ENCODE measurements around the gene SPTLC1. TPM values are rescaled to one million over a fixed set of nuclear protein-coding genes. Genes with fewer than 3 reads are reported as not detected.
"Not testable (repeated sequence)": the region's sequence is repeated elsewhere in the genome, so short reads cannot be mapped to it uniquely, and the experiment has no call there.

The SPTLC1 gene
- total and polyA plus RNA-seq, 4 experiments from 2014 or later, result 45.6 to 57.9 (median 56.8) TPM

DNA sequence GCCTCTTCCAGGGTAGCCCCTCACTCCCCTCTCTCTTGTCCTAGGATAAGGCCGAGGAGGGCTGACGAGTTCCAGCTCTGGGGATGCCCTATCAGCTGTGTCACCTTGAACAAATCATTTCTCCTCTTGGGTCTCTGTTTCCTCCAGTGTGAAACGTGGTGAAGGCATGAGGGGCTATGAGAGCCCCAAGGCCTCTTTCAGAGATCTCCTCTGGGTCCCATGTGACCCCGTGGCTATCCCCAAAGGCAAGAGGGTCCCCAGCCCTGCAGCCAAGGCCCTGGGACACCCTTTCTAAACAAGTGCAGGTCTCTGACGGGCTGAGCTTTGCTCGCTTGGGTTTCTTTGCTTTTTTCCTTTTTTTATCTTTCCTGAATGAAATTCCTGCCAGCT, 25.5 kb upstream of the SPTLC1 start:
- Histone ChIP-seq H3K36me3 (ENCODE audit: insufficient read depth, low read length) (no peaks in the 10 kb centered on the region), H3K27me3 (ENCODE audit: insufficient read depth, low read length) (peaks cover 6% of the 10 kb centered on the region), H3K4me1 (ENCODE audit: insufficient read depth, low read length) (peaks cover 8% of the 10 kb centered on the region), H3K4me3 (ENCODE audit: low read length in 2 of 2) (peak overlapping the region in 1 of 2 donors; percentile 23), H3K27ac (ENCODE audit: low read depth, low read length) (no peak overlapping the region), H3K9me3 (ENCODE audit: control insufficient read depth in 1 of 2, low read length in 2 of 2) (no peaks in the 10 kb centered on the region)
- Mint-ChIP-seq H3K27me3 (peaks cover 37 to 45% of the 10 kb centered on the region in 2 donors), H3K36me3 (no peaks in the 10 kb centered on the region), H3K27ac (no peak overlapping the region), H3K4me3 (peak overlapping the region; percentile 57 to 89 (median 80)), H3K4me1 (peaks cover 3 to 14% (median 10%) of the 10 kb centered on the region in 4 donors), H3K9me3 (no peaks in the 10 kb centered on the region)
- POLR2A ChIA-PET (ENCODE audit: partially characterized antibody), result no interaction called here
- CTCF ChIA-PET (ENCODE audit: partially characterized antibody), result interaction anchor here (0.7 to 4.8 kb wide), 35 partner anchors 8 to 1228 kb away, joined by 3 to 58 read pairs (median 4); no protein-coding TSS in a partner anchor
- DNase-seq, result no peak
- intact Hi-C loops (cut with micrococcal nuclease), result loop anchor here (1.0 to 2.0 kb wide), 2 partner anchors 300 to 650 kb away; no protein-coding TSS in a partner anchor

- H3K36me3 Mint-ChIP-seq, result no peaks in the 10 kb centered on the region
- H3K27me3 Mint-ChIP-seq, result peaks cover 33 to 43% of the 10 kb centered on the region in 2 donors
- Histone ChIP-seq H3K4me3 (ENCODE audit: low read length in 2 of 2) (peak overlapping the region in 1 of 2 donors; percentile 23), H3K9me3 (ENCODE audit: control insufficient read depth in 1 of 2, low read length in 2 of 2) (no peaks in the 10 kb centered on the region), H3K4me1 (ENCODE audit: insufficient read depth, low read length) (peaks cover 8% of the 10 kb centered on the region), H3K27me3 (ENCODE audit: insufficient read depth, low read length) (peaks cover 6% of the 10 kb centered on the region), H3K36me3 (ENCODE audit: insufficient read depth, low read length) (no peaks in the 10 kb centered on the region), H3K27ac (ENCODE audit: low read depth, low read length) (no peak overlapping the region)
- ChIA-PET CTCF (ENCODE audit: partially characterized antibody) (interaction anchor here (0.7 to 4.8 kb wide), 41 partner anchors 9 to 1227 kb away, joined by 3 to 58 read pairs (median 3); no protein-coding TSS in a partner anchor), POLR2A (ENCODE audit: partially characterized antibody) (no interaction called here)
- DNase-seq, result peak; percentile 61 to 67 (median 64)
- H3K4me1 Mint-ChIP-seq, result peaks cover 3 to 14% (median 10%) of the 10 kb centered on the region in 4 donors
- no peaks in the 10 kb centered on the region for H3K9me3 Mint-ChIP-seq
- H3K27ac Mint-ChIP-seq, result no peak overlapping the region
- intact Hi-C loops (cut with micrococcal nuclease), result loop anchor here (1.0 to 2.0 kb wide), 2 partner anchors 301 to 650 kb away; no protein-coding TSS in a partner anchor
- H3K4me3 Mint-ChIP-seq, result peak overlapping the region in 6 of 8 donors; percentile 45 to 89 (median 72)
Observed at GRCh38 chr9:92140074-92140753, 25.0 kb upstream of the SPTLC1 start.

- H3K4me3 ChIP-seq (ENCODE audit: low read length in 2 of 2); H3K9me3 ChIP-seq (ENCODE audit: control insufficient read depth in 1 of 2, low read length in 2 of 2); H3K27me3 ChIP-seq (ENCODE audit: insufficient read depth, low read length); POLR2A ChIA-PET (ENCODE audit: partially characterized antibody); DNase-seq; H3K27ac ChIP-seq (ENCODE audit: low read depth, low read length); H3K36me3 Mint-ChIP-seq; H3K36me3 ChIP-seq (ENCODE audit: insufficient read depth, low read length); H3K9me3 Mint-ChIP-seq; H3K4me3 Mint-ChIP-seq: not testable (repeated sequence)
- CTCF ChIA-PET (ENCODE audit: partially characterized antibody), result interaction anchor here (0.5 to 4.8 kb wide), 34 partner anchors 8 to 653 kb away, joined by 3 to 58 read pairs (median 6); partner anchors contain the start of genes BICD2 and OGN
- peak overlapping the region in 1 of 7 donors; percentile 53 for H3K27ac Mint-ChIP-seq
- H3K4me1 ChIP-seq (ENCODE audit: insufficient read depth, low read length), result peaks cover 12% of the 10 kb centered on the region
- peaks cover 25 to 36% of the 10 kb centered on the region in 2 donors for H3K27me3 Mint-ChIP-seq
- intact Hi-C loops (cut with micrococcal nuclease), result loop anchor here (1.0 to 10.0 kb wide), 3 partner anchors 495 to 1224 kb away; no protein-coding TSS in a partner anchor
- H3K4me1 Mint-ChIP-seq, result peaks cover 4 to 16% (median 11%) of the 10 kb centered on the region in 4 donors
Observed at GRCh38 chr9:92138960-92139540, 23.8 kb upstream of the SPTLC1 start.

- no peaks in the 10 kb centered on the region for H3K36me3 Mint-ChIP-seq
- H3K27me3 ChIP-seq (ENCODE audit: insufficient read depth, low read length), result peaks cover 6% of the 10 kb centered on the region
- intact Hi-C loops (cut with micrococcal nuclease), result loop anchor here (1.0 to 10.0 kb wide), 3 partner anchors 496 to 1224 kb away; no protein-coding TSS in a partner anchor
- H3K36me3 ChIP-seq (ENCODE audit: insufficient read depth, low read length), result no peaks in the 10 kb centered on the region
- no peak overlapping the region for H3K4me3 Mint-ChIP-seq
- H3K27me3 Mint-ChIP-seq, result peaks cover 21 to 37% of the 10 kb centered on the region in 2 donors
- H3K27ac ChIP-seq (ENCODE audit: low read depth, low read length), result no peak overlapping the region
- H3K27ac Mint-ChIP-seq, result no peak overlapping the region
- ChIA-PET CTCF (ENCODE audit: partially characterized antibody) (interaction anchor here (0.5 to 4.8 kb wide), 26 partner anchors 11 to 653 kb away, joined by 3 to 58 read pairs (median 5); partner anchors contain the start of genes BICD2 and OGN), POLR2A (ENCODE audit: partially characterized antibody) (interaction anchor here (1.1 kb wide), 1 partner anchor 652 kb away, joined by 3 read pairs; no protein-coding TSS in a partner anchor)
- H3K4me3 ChIP-seq (ENCODE audit: low read length in 2 of 2), result no peak overlapping the region
- DNase-seq, result peak; percentile 60 to 67 (median 62)
- no peaks in the 10 kb centered on the region for H3K9me3 ChIP-seq (ENCODE audit: control insufficient read depth in 1 of 2, low read length in 2 of 2)
- H3K4me1 Mint-ChIP-seq, result peaks cover 8 to 23% (median 15%) of the 10 kb centered on the region in 4 donors
- H3K4me1 ChIP-seq (ENCODE audit: insufficient read depth, low read length), result peaks cover 17% of the 10 kb centered on the region
- H3K9me3 Mint-ChIP-seq, result no peaks in the 10 kb centered on the region
Observed at GRCh38 chr9:92138157-92138959, 23.1 kb upstream of the SPTLC1 start.

- intact Hi-C loops (cut with micrococcal nuclease), result loop anchor here (10.0 kb wide), 1 partner anchor 1222 kb away; no protein-coding TSS in a partner anchor
- H3K4me3 Mint-ChIP-seq, result no peak overlapping the region
- no peak overlapping the region for H3K27ac Mint-ChIP-seq
- no peaks in the 10 kb centered on the region for H3K36me3 ChIP-seq (ENCODE audit: insufficient read depth, low read length)
- peaks cover 16 to 32% of the 10 kb centered on the region in 2 donors for H3K27me3 Mint-ChIP-seq
- CTCF ChIA-PET (ENCODE audit: partially characterized antibody), result interaction anchor here (0.9 to 2.4 kb wide), 9 partner anchors 10 to 657 kb away, joined by 3 to 9 read pairs (median 4); partner anchors contain the start of gene IPPK
- H3K9me3 Mint-ChIP-seq, result peaks cover 0 to 3% (median 2%) of the 10 kb centered on the region in 8 donors
- H3K27me3 ChIP-seq (ENCODE audit: insufficient read depth, low read length), result peaks cover 6% of the 10 kb centered on the region
- no peak overlapping the region for H3K27ac ChIP-seq (ENCODE audit: low read depth, low read length)
- POLR2A ChIA-PET (ENCODE audit: partially characterized antibody), result no interaction called here
- H3K36me3 Mint-ChIP-seq, result no peaks in the 10 kb centered on the region
- no peaks in the 10 kb centered on the region for H3K9me3 ChIP-seq (ENCODE audit: control insufficient read depth in 1 of 2, low read length in 2 of 2)
- H3K4me1 Mint-ChIP-seq, result peaks cover 10 to 27% (median 18%) of the 10 kb centered on the region in 4 donors
- no peak overlapping the region for H3K4me3 ChIP-seq (ENCODE audit: low read length in 2 of 2)
- peaks cover 17% of the 10 kb centered on the region for H3K4me1 ChIP-seq (ENCODE audit: insufficient read depth, low read length)
- DNase-seq, result no peak
Observed at GRCh38 chr9:92136184-92136858, 21.1 kb upstream of the SPTLC1 start.

DNA sequence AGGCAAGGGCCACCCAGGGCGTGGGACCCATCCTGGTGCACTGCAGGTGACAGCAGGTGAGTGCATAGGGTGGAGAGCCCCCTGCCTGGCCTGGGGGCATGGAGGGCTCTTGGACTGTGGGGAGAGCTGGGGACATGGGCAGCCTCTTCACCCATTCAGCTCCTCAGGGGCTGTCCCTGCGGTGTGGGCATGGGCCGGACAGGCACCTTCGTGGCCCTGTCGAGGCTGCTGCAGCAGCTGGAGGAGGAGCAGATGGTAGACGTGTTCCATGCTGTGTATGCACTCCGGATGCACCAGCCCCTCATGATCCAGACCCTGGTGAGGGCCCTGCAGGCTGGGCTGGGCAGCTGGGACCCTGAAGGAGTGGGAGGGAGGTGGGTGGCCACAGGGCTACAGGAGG, 20.4 kb upstream of the SPTLC1 start:
- Histone ChIP-seq H3K36me3 (ENCODE audit: insufficient read depth, low read length) (no peaks in the 10 kb centered on the region), H3K4me3 (ENCODE audit: low read length in 2 of 2) (no peak overlapping the region), H3K9me3 (ENCODE audit: control insufficient read depth in 1 of 2, low read length in 2 of 2) (no peaks in the 10 kb centered on the region), H3K27me3 (ENCODE audit: insufficient read depth, low read length) (peaks cover 3% of the 10 kb centered on the region), H3K27ac (ENCODE audit: low read depth, low read length) (no peak overlapping the region), H3K4me1 (ENCODE audit: insufficient read depth, low read length) (peaks cover 12% of the 10 kb centered on the region)
- POLR2A ChIA-PET (ENCODE audit: partially characterized antibody), result no interaction called here
- H3K4me3 Mint-ChIP-seq, result no peak overlapping the region
- CTCF ChIA-PET (ENCODE audit: partially characterized antibody), result interaction anchor here (0.6 to 2.4 kb wide), 11 partner anchors 10 to 657 kb away, joined by 3 to 9 read pairs (median 4); no protein-coding TSS in a partner anchor
- peaks cover 0 to 5% (median 3%) of the 10 kb centered on the region in 8 donors for H3K9me3 Mint-ChIP-seq
- no peak overlapping the region for H3K27ac Mint-ChIP-seq
- intact Hi-C loops (cut with micrococcal nuclease), result loop anchor here (10.0 kb wide), 1 partner anchor 1221 kb away; no protein-coding TSS in a partner anchor
- H3K4me1 Mint-ChIP-seq, result peaks cover 8 to 21% (median 13%) of the 10 kb centered on the region in 4 donors
- H3K27me3 Mint-ChIP-seq, result peaks cover 12 to 29% of the 10 kb centered on the region in 2 donors
- no peak for DNase-seq
- no peaks in the 10 kb centered on the region for H3K36me3 Mint-ChIP-seq

Measured in CD4-positive, alpha-beta memory T cell (primary cell).